H9 (cell line): ENCODE data around the gene MEIS2. TPM values are rescaled to one million over a fixed set of nuclear protein-coding genes. Genes with fewer than 3 reads are reported as not detected.

Source experiments
- DNase-seq: peaks from one replicate; pipeline ENCODE4 v3.0.0-alpha.2; 2017
- H2AFZ ChIP-seq: one replicate; pipeline ENCODE4 v1.6.1; 2013; ENCODE audit warnings: mild to moderate bottlenecking, low read length, control low read depth, moderate library complexity
- H2AK5ac ChIP-seq: 2 replicates; pipeline ENCODE4 v1.6.1; 2013; ENCODE audit warnings: low read length, control low read depth, mixed read lengths; ENCODE audit not compliant: insufficient read length
- H2BK120ac ChIP-seq: one replicate; pipeline ENCODE4 v1.6.1; 2013; ENCODE audit warnings: low read depth, mild to moderate bottlenecking, low read length, control low read depth, inconsistent platforms; ENCODE audit not compliant: poor library complexity, severe bottlenecking
- H2BK12ac ChIP-seq: 2 replicates; pipeline ENCODE4 v1.6.1; 2013; ENCODE audit warnings: low read length, control low read depth, mixed read lengths, low read depth; ENCODE audit not compliant: insufficient read length
- H2BK15ac ChIP-seq: 2 replicates; pipeline ENCODE4 v1.6.1; 2013; ENCODE audit warnings: low read depth, low read length, control low read depth
- H2BK20ac ChIP-seq: one replicate; pipeline ENCODE4 v1.6.1; 2013; ENCODE audit warnings: low read depth, mild to moderate bottlenecking, low read length, control low read depth, inconsistent platforms; ENCODE audit not compliant: poor library complexity, severe bottlenecking
- H2BK5ac ChIP-seq: 2 replicates; pipeline ENCODE4 v1.6.1; 2013; ENCODE audit warnings: low read length, control low read depth, mixed read lengths; ENCODE audit not compliant: insufficient read length
- H3K14ac ChIP-seq: 2 replicates; pipeline ENCODE4 v1.6.1; 2013; ENCODE audit warnings: low read length, control low read depth; ENCODE audit not compliant: insufficient read depth
- H3K18ac ChIP-seq: 2 replicates; pipeline ENCODE4 v1.6.1; 2013; ENCODE audit warnings: low read depth, mild to moderate bottlenecking, mixed read lengths, low read length, control low read depth; ENCODE audit not compliant: insufficient read length
- H3K23ac ChIP-seq: 2 replicates; pipeline ENCODE4 v1.6.1; 2013; ENCODE audit warnings: low read length, control low read depth, mixed read lengths, low read depth; ENCODE audit not compliant: insufficient read length
- H3K23me2 ChIP-seq: 2 replicates; pipeline ENCODE4 v1.6.1; 2013; ENCODE audit warnings: low read depth, mild to moderate bottlenecking, mixed read lengths, low read length, control low read depth; ENCODE audit not compliant: insufficient read length, poor library complexity, severe bottlenecking
- H3K27ac ChIP-seq: 2 replicates; pipeline ENCODE4 v1.5.1; 2013; ENCODE audit warnings: low read length, control low read depth, mixed read lengths, low read depth; ENCODE audit not compliant: insufficient read length
- H3K27me3 ChIP-seq: 2 replicates; pipeline ENCODE4 v1.6.1; 2013; ENCODE audit warnings: low read length, control low read depth, inconsistent platforms; ENCODE audit not compliant: insufficient read depth
- H3K4ac ChIP-seq: 2 replicates; pipeline ENCODE4 v1.6.1; 2013; ENCODE audit warnings: low read depth, mild to moderate bottlenecking, control low read depth, inconsistent platforms, low read length, moderate library complexity
- H3K4me1 ChIP-seq: 2 replicates; pipeline ENCODE4 v1.6.1; 2013; ENCODE audit warnings: low read length, control low read depth, inconsistent platforms; ENCODE audit not compliant: insufficient read depth
- H3K4me2 ChIP-seq: 2 replicates; pipeline ENCODE4 v1.6.1; 2013; ENCODE audit warnings: low read length, control low read depth, mixed read lengths; ENCODE audit not compliant: insufficient read length, insufficient read depth
- H3K56ac ChIP-seq: 2 replicates; pipeline ENCODE4 v1.6.1; 2013; ENCODE audit warnings: low read depth, mild to moderate bottlenecking, mixed read lengths, low read length, control low read depth; ENCODE audit not compliant: insufficient read length
- H3K79me1 ChIP-seq: 2 replicates; pipeline ENCODE4 v1.6.1; 2013; ENCODE audit warnings: low read depth, mild to moderate bottlenecking, moderate library complexity, low read length, control low read depth, inconsistent platforms; ENCODE audit not compliant: insufficient read depth, poor library complexity, severe bottlenecking
- H3K79me2 ChIP-seq: 2 replicates; pipeline ENCODE4 v1.6.1; 2013; ENCODE audit warnings: low read length, control low read depth, inconsistent platforms; ENCODE audit not compliant: insufficient read depth
- H3K9ac ChIP-seq: 2 replicates; pipeline ENCODE4 v1.6.1; 2013; ENCODE audit warnings: low read length, control low read depth, mixed read lengths; ENCODE audit not compliant: insufficient read length; ENCODE audit errors: extremely low read depth
- H3K9me3 ChIP-seq: one replicate; pipeline ENCODE4 v1.6.1; 2013; ENCODE audit warnings: low read depth, low read length, inconsistent platforms; ENCODE audit not compliant: control insufficient read depth
- H3T11ph ChIP-seq: one replicate; pipeline ENCODE4 v1.6.1; 2013; ENCODE audit warnings: mild to moderate bottlenecking, low read length, control low read depth, inconsistent platforms
- H4K20me1 ChIP-seq: one replicate; pipeline ENCODE4 v1.6.1; 2013; ENCODE audit not compliant: control insufficient read depth, insufficient read length, insufficient read depth
- H4K5ac ChIP-seq: 2 replicates; pipeline ENCODE4 v1.6.1; 2013; ENCODE audit warnings: low read depth, mild to moderate bottlenecking, mixed read lengths, low read length, control low read depth; ENCODE audit not compliant: insufficient read length
- H4K8ac ChIP-seq: replicated peaks from 2 replicates; pipeline ENCODE4 v1.6.1; 2013; ENCODE audit warnings: low read length, control low read depth, mixed read lengths, low read depth; ENCODE audit not compliant: insufficient read length
- H4K91ac ChIP-seq: 2 replicates; pipeline ENCODE4 v1.6.1; 2013; ENCODE audit warnings: low read depth, mild to moderate bottlenecking, moderate library complexity, mixed read lengths, low read length, control low read depth; ENCODE audit not compliant: insufficient read length
- H3K27ac Mint-ChIP-seq, 3 experiments: 2 replicates in 2 of 3; 3 replicates in 1 of 3; pipeline ENCODE4 v1.8.0; 2020 to 2021; ENCODE audit warnings: mixed read lengths in 3 of 3, mild to moderate bottlenecking in 1 of 3, moderate library complexity in 1 of 3
- H3K27me3 Mint-ChIP-seq: 2 replicates; pipeline ENCODE4 v1.8.0; 2021; ENCODE audit warnings: low read depth, mild to moderate bottlenecking, moderate library complexity, mixed read lengths
- H3K36me3 Mint-ChIP-seq, 3 experiments: 2 replicates in 2 of 3; 3 replicates in 1 of 3; pipeline ENCODE4 v1.8.0; 2020 to 2021; ENCODE audit warnings: low read depth in 3 of 3, mixed read lengths in 3 of 3; ENCODE audit not compliant: insufficient read depth in 1 of 3
- H3K4me1 Mint-ChIP-seq, 2 experiments: 2 replicates each; pipeline ENCODE4 v1.8.0; 2020; ENCODE audit warnings: mixed read lengths in 2 of 2
- H3K4me3 Mint-ChIP-seq, 2 experiments: 2 replicates in 1 of 2; 3 replicates in 1 of 2; pipeline ENCODE4 v1.8.0; 2020 to 2021; ENCODE audit warnings: mild to moderate bottlenecking in 2 of 2, mixed read lengths in 2 of 2, moderate library complexity in 1 of 2
- H3K9me3 Mint-ChIP-seq, 2 experiments: 2 replicates in 1 of 2; 3 replicates in 1 of 2; pipeline ENCODE4 v1.8.0; 2020; ENCODE audit warnings: mild to moderate bottlenecking in 2 of 2, mixed read lengths in 2 of 2, moderate library complexity in 1 of 2
- WGBS: extraction: QIAGEN DNeasy Blood & Tissue Kit; methylation state at CpG from one replicate; pipeline ENCODE4 v1.1.7; 2013; ENCODE audit warnings: missing lambda C conversion rate, low lambda C conversion rate, mixed read lengths; ENCODE audit not compliant: insufficient read length; ENCODE audit errors: extremely low coverage; 5-methylcytosine and 5-hydroxymethylcytosine counted together
- total RNA-seq: library from RNA; stranded (reverse); gene quantifications from 2 replicates; pipeline ENCODE4 v1.2.1, GENCODE V29; 2021
- TF ChIP-seq, protein P1 (sequence below): fragments of 200-600 bp; sonication (generic); conservative IDR thresholded peaks from 3 replicates; pipeline ENCODE4 v1.8.0; 2021; ENCODE audit warnings: antibody characterized with exemption, mild to moderate bottlenecking

Gene MEIS2
- total RNA-seq, 1 experiment from 2014 or later: 0.35 TPM

DNA sequence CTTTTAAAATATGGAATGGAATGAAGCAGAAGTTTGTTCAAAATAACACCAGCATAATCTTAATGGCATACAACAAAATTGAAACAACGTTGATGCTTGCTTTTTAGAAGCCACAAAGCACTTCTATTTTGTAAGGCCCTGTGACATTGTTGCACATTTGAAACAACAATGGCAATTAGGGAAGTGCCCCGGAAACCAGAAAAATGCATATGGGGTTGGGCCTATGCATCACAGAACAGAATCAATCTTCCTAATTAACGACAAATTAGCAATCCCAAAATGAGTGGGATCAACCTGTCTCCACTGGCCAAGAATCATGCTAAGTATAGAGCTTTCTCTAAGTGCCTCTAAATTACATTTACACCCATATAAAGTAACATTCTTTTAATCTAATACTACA is 168.9 kb downstream of the MEIS2 start:
- Histone ChIP-seq H3K14ac (no peak overlapping the region), H3K56ac (no peak overlapping the region), H3K4ac (no peak overlapping the region), H3K4me1 (no peaks in the 10 kb centered on the region), H4K5ac (no peak overlapping the region), H2AK5ac (no peak overlapping the region), H3K23me2 (no peaks in the 10 kb centered on the region), H2BK20ac (no peak overlapping the region), H4K8ac (no peak overlapping the region), H3K27ac (no peak overlapping the region), H3K27me3 (no peaks in the 10 kb centered on the region), H3T11ph (no peak overlapping the region), H2BK5ac (no peak overlapping the region), H3K9me3 (no peaks in the 10 kb centered on the region), H2BK15ac (no peak overlapping the region), H2BK120ac (no peak overlapping the region), H3K23ac (no peak overlapping the region), H3K18ac (no peak overlapping the region), H3K9ac (no peak overlapping the region), H3K79me2 (no peaks in the 10 kb centered on the region), H3K79me1 (no peaks in the 10 kb centered on the region), H4K20me1 (no peaks in the 10 kb centered on the region), H2BK12ac (no peak overlapping the region), H3K4me2 (no peak overlapping the region), H4K91ac (no peak overlapping the region), H2AFZ (no peak overlapping the region)
- Mint-ChIP-seq H3K27me3 (no peaks in the 10 kb centered on the region), H3K27ac (no peak overlapping the region), H3K4me1 (no peaks in the 10 kb centered on the region; a peak in 1 of 4 replicates), H3K4me3 (no peak overlapping the region), H3K36me3 (no peaks in the 10 kb centered on the region), H3K9me3 (no peaks in the 10 kb centered on the region)
- TF ChIP-seq, protein P1, sequence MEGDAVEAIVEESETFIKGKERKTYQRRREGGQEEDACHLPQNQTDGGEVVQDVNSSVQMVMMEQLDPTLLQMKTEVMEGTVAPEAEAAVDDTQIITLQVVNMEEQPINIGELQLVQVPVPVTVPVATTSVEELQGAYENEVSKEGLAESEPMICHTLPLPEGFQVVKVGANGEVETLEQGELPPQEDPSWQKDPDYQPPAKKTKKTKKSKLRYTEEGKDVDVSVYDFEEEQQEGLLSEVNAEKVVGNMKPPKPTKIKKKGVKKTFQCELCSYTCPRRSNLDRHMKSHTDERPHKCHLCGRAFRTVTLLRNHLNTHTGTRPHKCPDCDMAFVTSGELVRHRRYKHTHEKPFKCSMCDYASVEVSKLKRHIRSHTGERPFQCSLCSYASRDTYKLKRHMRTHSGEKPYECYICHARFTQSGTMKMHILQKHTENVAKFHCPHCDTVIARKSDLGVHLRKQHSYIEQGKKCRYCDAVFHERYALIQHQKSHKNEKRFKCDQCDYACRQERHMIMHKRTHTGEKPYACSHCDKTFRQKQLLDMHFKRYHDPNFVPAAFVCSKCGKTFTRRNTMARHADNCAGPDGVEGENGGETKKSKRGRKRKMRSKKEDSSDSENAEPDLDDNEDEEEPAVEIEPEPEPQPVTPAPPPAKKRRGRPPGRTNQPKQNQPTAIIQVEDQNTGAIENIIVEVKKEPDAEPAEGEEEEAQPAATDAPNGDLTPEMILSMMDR: no peak
- DNase-seq: no peak
- no CpG with 5 or more reads among the region's 3 CpGs for WGBS
